ENCODE measurements around the gene ADCY4. TPM values are rescaled to one million over a fixed set of nuclear protein-coding genes. Genes with fewer than 3 reads are reported as not detected.

ADCY4 gene
- total and polyA plus RNA-seq, 2 of the 13 experiments (the other 11 are each of a cell fraction or from before 2014, with no cell fraction given), result 0.03 TPM; not detected in 1

DNA sequence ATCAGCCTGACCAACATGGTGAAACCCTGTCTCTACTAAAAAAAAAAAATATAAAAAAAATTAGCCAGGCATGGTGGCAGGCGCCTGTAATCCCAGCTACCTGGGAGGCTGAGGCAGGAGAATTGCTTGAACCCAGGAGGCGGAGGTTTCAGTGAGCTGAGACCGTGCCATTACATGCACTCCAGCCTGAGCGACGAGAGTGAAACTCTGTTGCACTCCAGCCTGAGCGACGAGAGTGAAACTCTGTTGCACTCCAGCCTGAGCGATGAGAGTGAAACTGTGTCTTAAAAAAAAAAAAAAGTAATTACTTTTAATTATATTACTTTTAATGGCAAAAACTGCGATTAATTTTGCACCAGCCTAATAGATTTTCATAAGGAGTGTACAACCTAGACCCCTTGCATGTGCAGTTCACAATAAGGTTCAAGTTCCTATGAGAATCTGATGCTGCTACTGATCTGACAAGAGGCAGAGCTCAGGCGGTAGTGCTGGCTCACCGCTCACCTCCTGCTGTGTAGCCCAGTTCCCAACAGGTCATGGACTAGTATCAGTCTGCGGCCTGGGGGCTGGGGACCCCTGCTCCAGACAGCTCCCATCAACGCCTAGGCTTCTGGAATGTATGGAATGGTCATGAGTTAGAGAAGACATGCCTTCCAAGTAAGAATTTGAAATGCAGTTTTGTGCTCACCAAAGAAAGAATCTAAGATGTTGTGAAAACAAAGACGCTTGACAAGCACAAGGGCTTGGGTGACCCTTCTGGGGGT, 13.5 kb downstream of the ADCY4 start (continued):
- TF ChIP-seq, protein P1, sequence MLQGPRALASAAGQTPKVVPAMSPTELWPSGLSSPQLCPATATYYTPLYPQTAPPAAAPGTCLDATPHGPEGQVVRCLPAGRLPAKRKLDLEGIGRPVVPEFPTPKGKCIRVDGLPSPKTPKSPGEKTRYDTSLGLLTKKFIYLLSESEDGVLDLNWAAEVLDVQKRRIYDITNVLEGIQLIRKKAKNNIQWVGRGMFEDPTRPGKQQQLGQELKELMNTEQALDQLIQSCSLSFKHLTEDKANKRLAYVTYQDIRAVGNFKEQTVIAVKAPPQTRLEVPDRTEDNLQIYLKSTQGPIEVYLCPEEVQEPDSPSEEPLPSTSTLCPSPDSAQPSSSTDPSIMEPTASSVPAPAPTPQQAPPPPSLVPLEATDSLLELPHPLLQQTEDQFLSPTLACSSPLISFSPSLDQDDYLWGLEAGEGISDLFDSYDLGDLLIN (CRISPR knock-in tag; IDR thresholded peaks at IDR 0.05; ENCODE audit: borderline replicate concordance), result no peak
- TF ChIP-seq SNAI1 (CRISPR knock-in tag; IDR thresholded peaks at IDR 0.05; ENCODE audit: borderline replicate concordance) (no peak), TEAD3 (CRISPR knock-in tag; optimal IDR thresholded peaks at IDR 0.05; ENCODE audit: borderline replicate concordance) (peak; percentile 28), TBL1XR1 (IDR thresholded peaks at IDR 0.05; ENCODE audit: borderline replicate concordance, low read length, partially characterized antibody) (no peak), GATA4 (IDR thresholded peaks at IDR 0.05; ENCODE audit: borderline replicate concordance, low read depth) (no peak), ZNF572 (CRISPR knock-in tag; IDR thresholded peaks at IDR 0.05) (no peak), ZSCAN31 (CRISPR knock-in tag; IDR thresholded peaks at IDR 0.05; ENCODE audit: low read depth) (no peak), ZNF256 (CRISPR knock-in tag; conservative IDR thresholded peaks at IDR 0.05) (no peak), NRL (CRISPR knock-in tag; IDR thresholded peaks at IDR 0.05; ENCODE audit: borderline replicate concordance) (0 out of 2 replicates have a peak, but pooled peaks have one; percentile 41), ZFX (CRISPR knock-in tag; IDR thresholded peaks at IDR 0.05; ENCODE audit: low read depth) (no peak), RBFOX2 (IDR thresholded peaks at IDR 0.05; ENCODE audit: low read depth, low read length) (no peak), ZEB1 (IDR thresholded peaks at IDR 0.05; ENCODE audit: insufficient replicate concordance, low read depth) (no peak)
- TF ChIP-seq, protein P2, sequence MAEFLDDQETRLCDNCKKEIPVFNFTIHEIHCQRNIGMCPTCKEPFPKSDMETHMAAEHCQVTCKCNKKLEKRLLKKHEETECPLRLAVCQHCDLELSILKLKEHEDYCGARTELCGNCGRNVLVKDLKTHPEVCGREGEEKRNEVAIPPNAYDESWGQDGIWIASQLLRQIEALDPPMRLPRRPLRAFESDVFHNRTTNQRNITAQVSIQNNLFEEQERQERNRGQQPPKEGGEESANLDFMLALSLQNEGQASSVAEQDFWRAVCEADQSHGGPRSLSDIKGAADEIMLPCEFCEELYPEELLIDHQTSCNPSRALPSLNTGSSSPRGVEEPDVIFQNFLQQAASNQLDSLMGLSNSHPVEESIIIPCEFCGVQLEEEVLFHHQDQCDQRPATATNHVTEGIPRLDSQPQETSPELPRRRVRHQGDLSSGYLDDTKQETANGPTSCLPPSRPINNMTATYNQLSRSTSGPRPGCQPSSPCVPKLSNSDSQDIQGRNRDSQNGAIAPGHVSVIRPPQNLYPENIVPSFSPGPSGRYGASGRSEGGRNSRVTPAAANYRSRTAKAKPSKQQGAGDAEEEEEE (CRISPR knock-in tag; IDR thresholded peaks at IDR 0.05; ENCODE audit: borderline replicate concordance), result no peak

Measured in HepG2 (cell line).